Mesenchymal stem cell (in vitro differentiated cells and primary cell): ENCODE measurements around the gene BCL7A.

Experiments used
- DNase-seq: peaks from one replicate; pipeline ENCODE4 v3.0.0-alpha.2; 2013
- H2AFZ ChIP-seq: one replicate; pipeline ENCODE4 v1.6.1; 2013; ENCODE audit warnings: low read depth, mild to moderate bottlenecking, control low read depth, inconsistent platforms, low read length, moderate library complexity
- H2AK5ac ChIP-seq: 2 replicates; pipeline ENCODE4 v1.6.1; 2013; ENCODE audit warnings: low read length, moderate library complexity, mild to moderate bottlenecking, inconsistent platforms; ENCODE audit not compliant: severe bottlenecking
- H2BK120ac ChIP-seq: one replicate; pipeline ENCODE4 v1.6.1; 2013; ENCODE audit warnings: low read depth, mild to moderate bottlenecking, inconsistent platforms, low read length, moderate library complexity
- H2BK12ac ChIP-seq, 2 experiments: one replicate each; pipeline ENCODE4 v1.6.1; 2013; ENCODE audit warnings: inconsistent platforms in 2 of 2, low read length in 2 of 2, mild to moderate bottlenecking in 2 of 2, moderate library complexity in 2 of 2, control low read depth in 1 of 2
- H2BK15ac ChIP-seq: one replicate; pipeline ENCODE4 v1.6.1; 2013; ENCODE audit warnings: mild to moderate bottlenecking, low read depth, inconsistent platforms; ENCODE audit not compliant: poor library complexity, severe bottlenecking
- H2BK5ac ChIP-seq: 2 replicates; pipeline ENCODE4 v1.6.1; 2013; ENCODE audit warnings: low read depth, mild to moderate bottlenecking, low read length, control low read depth, inconsistent platforms; ENCODE audit not compliant: poor library complexity, severe bottlenecking
- H3K14ac ChIP-seq, 2 experiments: one replicate each; pipeline ENCODE4 v1.6.1; 2013; ENCODE audit warnings: inconsistent platforms in 2 of 2, low read length in 2 of 2, control low read depth in 1 of 2, mild to moderate bottlenecking in 1 of 2, moderate library complexity in 1 of 2
- H3K18ac ChIP-seq, 2 experiments: one replicate each; pipeline ENCODE4 v1.6.1; 2013; ENCODE audit warnings: inconsistent platforms in 2 of 2, low read length in 2 of 2, control low read depth in 1 of 2, low read depth in 1 of 2, mild to moderate bottlenecking in 1 of 2
- H3K23ac ChIP-seq, 2 experiments: one replicate each; pipeline ENCODE4 v1.6.1; 2013; ENCODE audit warnings: inconsistent platforms in 2 of 2, low read length in 2 of 2, mild to moderate bottlenecking in 2 of 2, moderate library complexity in 2 of 2, control low read depth in 1 of 2
- H3K27ac ChIP-seq: 2 replicates; pipeline ENCODE4 v1.5.1; 2013; ENCODE audit warnings: mild to moderate bottlenecking, moderate library complexity, low read length, control low read depth, inconsistent platforms; ENCODE audit not compliant: poor library complexity, severe bottlenecking
- H3K27me3 ChIP-seq, 2 experiments: 2 replicates each; pipeline versions ENCODE4 v1.6.1 to v1.7.0; 2013; ENCODE audit warnings: low read length in 2 of 2, mild to moderate bottlenecking in 2 of 2, moderate library complexity in 2 of 2, control low read depth in 1 of 2, inconsistent platforms in 1 of 2; ENCODE audit not compliant: control insufficient read depth in 1 of 2, insufficient read depth in 1 of 2
- H3K36me3 ChIP-seq, 2 experiments: 2 replicates each; pipeline versions ENCODE4 v1.6.1 to v1.7.0; 2013; ENCODE audit warnings: low read length in 2 of 2, control low read depth in 1 of 2, inconsistent platforms in 1 of 2, low read depth in 1 of 2, mild to moderate bottlenecking in 1 of 2; ENCODE audit not compliant: insufficient read depth in 2 of 2, control insufficient read depth in 1 of 2
- H3K4ac ChIP-seq, 2 experiments: one replicate each; pipeline ENCODE4 v1.6.1; 2013; ENCODE audit warnings: inconsistent platforms in 2 of 2, low read length in 2 of 2, mild to moderate bottlenecking in 2 of 2, moderate library complexity in 2 of 2, control low read depth in 1 of 2, low read depth in 1 of 2
- H3K4me1 ChIP-seq: 2 replicates; pipeline ENCODE4 v1.6.1; 2013; ENCODE audit warnings: low read depth, low read length, control low read depth; ENCODE audit not compliant: control insufficient read depth, insufficient read depth
- H3K4me2 ChIP-seq: 2 replicates; pipeline ENCODE4 v1.6.1; 2013; ENCODE audit warnings: low read length, mild to moderate bottlenecking, inconsistent platforms; ENCODE audit not compliant: poor library complexity, severe bottlenecking
- H3K4me3 ChIP-seq, 2 experiments: 2 replicates each; pipeline versions ENCODE4 v1.5.1 to v1.7.0; 2013; ENCODE audit warnings: low read length in 2 of 2, mild to moderate bottlenecking in 2 of 2, control low read depth in 1 of 2, low read depth in 1 of 2; ENCODE audit not compliant: insufficient read depth in 1 of 2
- H3K79me1 ChIP-seq: replicated peaks from 2 replicates; pipeline ENCODE4 v1.6.1; 2013; ENCODE audit warnings: mild to moderate bottlenecking, control low read depth, low read length, inconsistent platforms; ENCODE audit not compliant: poor library complexity, severe bottlenecking
- H3K9ac ChIP-seq: 2 replicates; pipeline ENCODE4 v1.7.0; 2013; ENCODE audit warnings: mild to moderate bottlenecking, low read length, moderate library complexity
- H3K9me3 ChIP-seq: 2 replicates; pipeline ENCODE4 v1.7.0; 2013; ENCODE audit warnings: mild to moderate bottlenecking, low read length; ENCODE audit not compliant: control insufficient read depth
- H4K8ac ChIP-seq: one replicate; pipeline ENCODE4 v1.6.1; 2013; ENCODE audit warnings: inconsistent platforms, mild to moderate bottlenecking, low read length, moderate library complexity
- H4K91ac ChIP-seq: one replicate; pipeline ENCODE4 v1.6.1; 2013; ENCODE audit warnings: mild to moderate bottlenecking, low read length, inconsistent platforms
- WGBS: methylation state at CpG from one replicate; pipeline ENCODE4 v1.1.7; 2013; ENCODE audit warnings: mixed read lengths; 5-methylcytosine and 5-hydroxymethylcytosine counted together

The BCL7A gene

GRCh38 chr12:122063694-122064024 is 42.0 kb downstream of the BCL7A start:
- DNase-seq, result no peak
- peak overlapping the region; percentile 92 to 98 for H3K18ac ChIP-seq
- peak overlapping the region; percentile 75 for H3K9ac ChIP-seq
- H2AK5ac ChIP-seq, result peak overlapping the region; percentile 33
- no peak overlapping the region for H2AFZ ChIP-seq
- H3K4me1 ChIP-seq, result peaks cover 33% of the 10 kb centered on the region
- H3K36me3 ChIP-seq, result peaks cover 6 to 32% of the 10 kb centered on the region in 2 experiments
- H3K9me3 ChIP-seq, result no peaks in the 10 kb centered on the region
- peak overlapping the region; percentile 93 for H4K91ac ChIP-seq
- H3K4me2 ChIP-seq, result peak overlapping the region; percentile 8
- no peak overlapping the region for H3K23ac ChIP-seq
- H3K27ac ChIP-seq, result peak overlapping the region; percentile 72
- H4K8ac ChIP-seq, result peak overlapping the region; percentile 4
- H2BK120ac ChIP-seq, result peak overlapping the region; percentile 88
- peak overlapping the region in 1 of 2 experiments; percentile 51 for H3K4me3 ChIP-seq
- H2BK15ac ChIP-seq, result peak overlapping the region; percentile 61
- H3K14ac ChIP-seq, result peak overlapping the region in 1 of 2 experiments; percentile 79
- peak overlapping the region; percentile 55 to 94 for H3K4ac ChIP-seq
- peak overlapping the region; percentile 94 to 95 for H2BK12ac ChIP-seq
- no peaks in the 10 kb centered on the region for H3K27me3 ChIP-seq
- peak overlapping the region; percentile 76 for H2BK5ac ChIP-seq
- 72% methylated on average over 6 of the region's 6 CpGs for WGBS
- peaks cover 7% of the 10 kb centered on the region for H3K79me1 ChIP-seq

GRCh38 chr12:122064025-122064777 is 42.5 kb downstream of the BCL7A start:
- Histone ChIP-seq H2BK12ac (peak overlapping the region; percentile 94 to 95), H2BK15ac (peak overlapping the region; percentile 61), H3K4me3 (peak overlapping the region in 1 of 2 experiments; percentile 67), H3K14ac (peak overlapping the region in 1 of 2 experiments; percentile 79), H3K27ac (peak overlapping the region; percentile 99), H3K4me2 (peak overlapping the region; percentile 26), H3K9ac (peak overlapping the region; percentile 78), H2AFZ (no peak overlapping the region), H3K36me3 (peaks cover under 1 to 27% of the 10 kb centered on the region in 2 experiments), H3K27me3 (no peaks in the 10 kb centered on the region), H2AK5ac (peak overlapping the region; percentile 91), H3K79me1 (peaks cover 7% of the 10 kb centered on the region), H4K8ac (peak overlapping the region; percentile 29), H2BK5ac (peak overlapping the region; percentile 76), H3K23ac (no peak overlapping the region), H3K4me1 (peaks cover 33% of the 10 kb centered on the region), H3K4ac (peak overlapping the region; percentile 85 to 94), H4K91ac (peak overlapping the region; percentile 93), H2BK120ac (peak overlapping the region; percentile 88), H3K9me3 (no peaks in the 10 kb centered on the region), H3K18ac (peak overlapping the region; percentile 88 to 98)
- 65% methylated on average over 13 of the region's 14 CpGs for WGBS
- peak; percentile 99 for DNase-seq

GRCh38 chr12:122064780-122065588 is 43.3 kb downstream of the BCL7A start:
- Histone ChIP-seq H3K18ac (peak overlapping the region; percentile 88 to 98), H3K4me1 (peaks cover 33% of the 10 kb centered on the region), H3K79me1 (peaks cover 7% of the 10 kb centered on the region), H4K8ac (peak overlapping the region; percentile 29), H2AK5ac (peak overlapping the region; percentile 93), H3K23ac (peak overlapping the region in 1 of 2 experiments; percentile 46), H3K4me3 (peak overlapping the region in 1 of 2 experiments; percentile 67), H3K4me2 (peak overlapping the region; percentile 66), H2BK5ac (peak overlapping the region; percentile 97), H3K4ac (peak overlapping the region; percentile 85 to 90), H4K91ac (peak overlapping the region; percentile 91), H2AFZ (peak overlapping the region; percentile 6), H2BK120ac (peak overlapping the region; percentile 45), H2BK12ac (peak overlapping the region; percentile 84), H3K27ac (peak overlapping the region; percentile 99), H3K27me3 (no peaks in the 10 kb centered on the region), H3K14ac (no peak overlapping the region), H3K9ac (peak overlapping the region; percentile 78), H2BK15ac (no peak overlapping the region), H3K36me3 (peaks cover 0 to 20% of the 10 kb centered on the region in 2 experiments), H3K9me3 (no peaks in the 10 kb centered on the region)
- 30% methylated on average over 16 of the region's 16 CpGs for WGBS
- peak; percentile 96 for DNase-seq

- Histone ChIP-seq H3K27ac (no peak overlapping the region), H2BK120ac (no peak overlapping the region), H3K9me3 (no peaks in the 10 kb centered on the region), H3K23ac (no peak overlapping the region), H3K79me1 (peaks cover 7% of the 10 kb centered on the region), H4K8ac (no peak overlapping the region), H3K4me2 (no peak overlapping the region), H2BK5ac (no peak overlapping the region), H3K4me3 (no peak overlapping the region), H3K4ac (no peak overlapping the region), H2BK15ac (peak overlapping the region; percentile 44), H2AK5ac (no peak overlapping the region), H3K4me1 (peaks cover 40% of the 10 kb centered on the region), H3K14ac (no peak overlapping the region), H4K91ac (no peak overlapping the region), H3K9ac (no peak overlapping the region), H3K18ac (peak overlapping the region in 1 of 2 experiments; percentile 46), H3K27me3 (no peaks in the 10 kb centered on the region), H2AFZ (no peak overlapping the region), H2BK12ac (no peak overlapping the region), H3K36me3 (peaks cover 0 to 6% of the 10 kb centered on the region in 2 experiments)
- DNase-seq, result no peak
- 100% methylated on average over 4 of the region's 5 CpGs for WGBS
Measured at GRCh38 chr12:122067548-122067947, 45.9 kb downstream of the BCL7A start.
